Panc1 (cell line): ENCODE data around the gene LRRC43. TPM values are rescaled to one million over a fixed set of nuclear protein-coding genes. Genes with fewer than 3 reads are reported as not detected.

Experiments
- ATAC-seq: fragments of 200-7000 bp; cut with Tn5 transposase; 2 replicates; pipeline ENCODE4 v1.9.1; 2020; ENCODE audit warnings: mild to moderate bottlenecking, moderate library complexity
- Bru-seq: library from RNA; stranded (reverse); fragments of 400-500 nt; gene quantifications from one replicate; lab custom pipeline; 2021; lab: Mats Ljungman, UMichigan
- BruChase-seq, 2 experiments: library from RNA; stranded (reverse); fragments of 400-500 nt; gene quantifications; one replicate each; lab custom pipeline; 2021; lab: Mats Ljungman, UMichigan
- BruUV-seq: library from RNA; stranded (reverse); fragments of 400-500 nt; replicated peaks from 2 replicates; lab custom pipeline; 2021; lab: Mats Ljungman, UMichigan
- CTCF ChIA-PET: fragments of 300-600 bp; sonication (Branson Sonifier 250); formaldehyde crosslinking; loops from one replicate; lab custom pipeline; 2022; ENCODE audit warnings: antibody characterized with exemption; lab: Charles Lee
- POLR2A ChIA-PET: fragments of 300-600 bp; sonication (Branson Sonifier 250); formaldehyde crosslinking; loops from one replicate; lab custom pipeline; 2022; ENCODE audit warnings: antibody characterized with exemption; lab: Charles Lee
- DNase-seq: peaks from one replicate; pipeline ENCODE4 v3.0.0-alpha.2; 2010; ENCODE audit warnings: low read depth, low spot score
- H3K27ac ChIP-seq: 2 replicates; pipeline ENCODE4 v1.5.1; 2011; ENCODE audit warnings: mild to moderate bottlenecking, low read length, inconsistent platforms
- H3K27me3 ChIP-seq: fragments of 200-500 bp; sonication (Bioruptor generic); 2 replicates; pipeline ENCODE4 v1.6.0; 2014; ENCODE audit warnings: low read length, inconsistent platforms; ENCODE audit not compliant: control insufficient read depth, insufficient read depth
- H3K36me3 ChIP-seq: fragments of 200-500 bp; sonication (Bioruptor generic); 2 replicates; pipeline ENCODE4 v1.5.1; 2014; ENCODE audit warnings: inconsistent platforms, mild to moderate bottlenecking, low read length, moderate library complexity; ENCODE audit not compliant: control insufficient read depth, insufficient read depth
- H3K4me1 ChIP-seq: 2 replicates; pipeline ENCODE4 v1.5.1; 2011; ENCODE audit warnings: inconsistent platforms, mild to moderate bottlenecking, low read length, moderate library complexity; ENCODE audit not compliant: control insufficient read depth, insufficient read depth
- H3K4me3 ChIP-seq, 2 experiments: 2 replicates each; pipeline ENCODE4 v1.5.1; 2011 to 2012; ENCODE audit warnings: low read depth in 2 of 2, low read length in 2 of 2, mild to moderate bottlenecking in 2 of 2, inconsistent platforms in 1 of 2, moderate library complexity in 1 of 2
- H3K9me3 ChIP-seq: fragments of 200-500 bp; sonication (Bioruptor generic); 2 replicates; pipeline ENCODE4 v1.5.1; 2014; ENCODE audit warnings: low read depth, mild to moderate bottlenecking, inconsistent platforms, low read length, moderate library complexity; ENCODE audit not compliant: control insufficient read depth, insufficient read depth
- CTCF ChIP-seq: fragments of 450-650 bp; IDR thresholded peaks from 2 replicates; pipeline ENCODE4 v1.5.1; 2017; ENCODE audit warnings: mild to moderate bottlenecking
- POLR2AphosphoS5 ChIP-seq: IDR thresholded peaks from 2 replicates; pipeline ENCODE4 v1.6.1; 2012; ENCODE audit warnings: mild to moderate bottlenecking, low read depth, low read length, moderate library complexity
- SIN3A ChIP-seq: IDR thresholded peaks from 2 replicates; pipeline ENCODE4 v1.6.1; 2012; ENCODE audit warnings: low read depth, mild to moderate bottlenecking, low read length, moderate library complexity, borderline replicate concordance; ENCODE audit not compliant: insufficient read depth
- TCF7L2 ChIP-seq: IDR thresholded peaks from 2 replicates; pipeline ENCODE4 v1.6.1; 2011; ENCODE audit warnings: mild to moderate bottlenecking, low read depth, low read length, inconsistent platforms
- in situ Hi-C: cut with HindIII; loops from 2 replicates; pipeline ENCODE4 v1.10.0; 2016; ENCODE audit warnings: low sequenced_read_pairs, low pct_unique_long_range_greater_than_20kb
- intact Hi-C: fragments of 100-400 bp; cut with micrococcal nuclease; formaldehyde crosslinking; loops from one replicate; pipeline ENCODE4 v1.10.0; 2022; ENCODE audit not compliant: unreplicated experiment
- long read RNA-seq: library from polyadenylated mRNA; unstranded; transcript quantifications from one replicate; pipeline ENCODE4 v2.0.0, GENCODE V29; 2021; ENCODE audit not compliant: unreplicated experiment
- polyA plus RNA-seq: library from polyadenylated mRNA; unstranded; fragments of >200 nt; gene quantifications from one replicate; pipeline ENCODE4 v1.2.1, GENCODE V29; 2012; ENCODE audit warnings: missing spikeins; ENCODE audit not compliant: insufficient read length
- total RNA-seq: library from RNA; stranded (reverse); gene quantifications from one replicate; pipeline ENCODE4 v1.2.1, GENCODE V29; 2021; ENCODE audit not compliant: unreplicated experiment
- TF ChIP-seq, protein P1 (sequence below), 2 experiments: IDR thresholded peaks; 2 replicates each; pipeline ENCODE4 v1.6.1; 2011 to 2012; ENCODE audit warnings: low read depth in 2 of 2, control low read depth in 1 of 2, low read length in 1 of 2, mild to moderate bottlenecking in 1 of 2, moderate library complexity in 1 of 2; ENCODE audit not compliant: insufficient read depth in 1 of 2

LRRC43 gene, protein sequence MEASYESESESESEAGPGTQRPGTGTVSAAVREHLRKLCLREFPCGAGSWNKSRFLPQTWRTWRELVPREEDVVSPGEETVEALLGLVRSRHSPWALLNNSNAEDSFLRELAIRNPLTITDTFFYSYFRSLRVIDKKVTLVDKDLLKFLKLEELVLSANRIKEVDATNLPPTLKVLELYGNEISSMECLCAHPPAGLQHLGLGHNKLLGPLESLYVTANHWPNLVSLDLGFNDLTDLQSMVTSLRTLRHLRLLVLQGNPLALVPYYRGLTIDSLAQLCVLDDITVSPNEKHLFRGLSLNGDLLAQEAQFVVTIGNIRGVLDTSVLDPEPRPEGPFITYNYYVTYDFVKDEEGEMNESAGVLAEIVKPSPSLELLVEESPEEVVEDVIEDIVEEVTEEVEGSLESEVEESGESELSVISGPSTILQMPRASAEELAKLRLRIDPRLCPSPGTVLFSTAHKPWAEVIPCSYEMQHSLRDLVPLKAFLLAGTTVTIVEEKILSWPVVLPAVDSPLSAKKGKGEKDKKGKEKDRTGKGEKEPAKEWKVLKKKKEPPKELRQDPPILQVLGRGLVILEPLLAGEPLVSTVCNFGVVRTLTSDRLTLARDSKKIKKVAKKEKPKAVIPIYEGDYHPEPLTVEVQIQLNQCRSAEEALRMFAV
- 1.5 TPM for total RNA-seq
- polyA plus RNA-seq: 1.4 TPM
- Bru-seq, nascent RNA: percentile 25 among the genes with signal in this experiment
- percentile 34 among the genes with signal in this experiment for BruChase-seq, experiment 1, labeled RNA remaining after a 2-hour chase
- BruChase-seq, experiment 2, labeled RNA remaining after a 6-hour chase: percentile 37 among the genes with signal in this experiment
- long read RNA-seq: 0 reads

DNA sequence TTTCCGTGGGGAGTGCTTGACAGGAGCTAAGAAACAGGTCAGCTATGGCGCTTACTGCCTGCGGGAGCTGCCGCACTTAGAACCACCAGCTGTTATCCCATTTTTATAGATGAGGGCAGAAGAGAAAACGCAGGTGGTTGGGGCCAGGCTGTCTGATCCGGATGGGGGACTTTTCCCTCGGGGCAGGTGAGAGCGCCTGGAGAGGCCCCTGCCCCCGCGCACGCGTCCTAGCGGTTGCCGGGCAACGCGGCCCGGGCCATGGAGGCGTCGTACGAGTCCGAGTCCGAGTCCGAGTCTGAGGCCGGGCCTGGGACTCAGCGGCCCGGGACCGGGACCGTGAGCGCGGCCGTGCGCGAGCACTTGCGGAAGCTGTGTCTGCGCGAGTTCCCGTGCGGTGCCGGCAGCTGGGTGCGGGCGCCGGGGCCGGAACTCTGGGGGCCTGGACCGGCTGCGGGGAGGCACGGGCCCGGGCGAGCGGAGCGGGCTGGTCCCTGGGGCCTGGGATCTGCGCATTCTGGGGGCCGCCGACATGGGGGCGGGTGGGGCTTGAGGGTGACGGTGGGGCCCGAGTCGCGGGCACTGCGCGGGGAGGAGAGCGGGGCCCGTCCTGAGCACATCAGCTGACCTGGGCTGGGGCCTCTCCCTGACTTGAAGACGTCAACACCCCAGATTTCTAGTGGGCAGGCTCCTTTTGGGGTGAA is at the start of gene LRRC43:
TSS of gene LRRC43 (plus strand) at position 237 of the 701 bp plus-strand sequence. CDS start at position 259, 22 bp downstream.
- H3K27ac ChIP-seq: no peak within 1 kb of the TSS
- no peak for DNase-seq
- no peaks in the 10 kb centered on the region for H3K9me3 ChIP-seq
- peak within 1 kb of the TSS; percentile 41 to 48 for H3K4me3 ChIP-seq
- intact Hi-C loops (loop anchor here (10.0 kb wide), 1 partner anchor 128 kb away; no protein-coding TSS in a partner anchor), in situ Hi-C loops (no loop called here)
- H3K4me1 ChIP-seq: no peaks in the 10 kb centered on the region
- ChIA-PET CTCF (interaction anchor here (0.7 kb wide), 1 partner anchor 33 kb away, joined by 14 read pairs; no protein-coding TSS in a partner anchor), POLR2A (interaction anchor here (0.7 kb wide), 1 partner anchor 96 kb away, joined by 3 read pairs; no protein-coding TSS in a partner anchor)
- no peaks in the 10 kb centered on the region for H3K36me3 ChIP-seq
- ATAC-seq: peak; percentile 85
- no TSS peak for BruUV-seq
- H3K27me3 ChIP-seq: no peaks in the 10 kb centered on the region
- no peak for TF ChIP-seq SIN3A
- TF ChIP-seq, protein P1, sequence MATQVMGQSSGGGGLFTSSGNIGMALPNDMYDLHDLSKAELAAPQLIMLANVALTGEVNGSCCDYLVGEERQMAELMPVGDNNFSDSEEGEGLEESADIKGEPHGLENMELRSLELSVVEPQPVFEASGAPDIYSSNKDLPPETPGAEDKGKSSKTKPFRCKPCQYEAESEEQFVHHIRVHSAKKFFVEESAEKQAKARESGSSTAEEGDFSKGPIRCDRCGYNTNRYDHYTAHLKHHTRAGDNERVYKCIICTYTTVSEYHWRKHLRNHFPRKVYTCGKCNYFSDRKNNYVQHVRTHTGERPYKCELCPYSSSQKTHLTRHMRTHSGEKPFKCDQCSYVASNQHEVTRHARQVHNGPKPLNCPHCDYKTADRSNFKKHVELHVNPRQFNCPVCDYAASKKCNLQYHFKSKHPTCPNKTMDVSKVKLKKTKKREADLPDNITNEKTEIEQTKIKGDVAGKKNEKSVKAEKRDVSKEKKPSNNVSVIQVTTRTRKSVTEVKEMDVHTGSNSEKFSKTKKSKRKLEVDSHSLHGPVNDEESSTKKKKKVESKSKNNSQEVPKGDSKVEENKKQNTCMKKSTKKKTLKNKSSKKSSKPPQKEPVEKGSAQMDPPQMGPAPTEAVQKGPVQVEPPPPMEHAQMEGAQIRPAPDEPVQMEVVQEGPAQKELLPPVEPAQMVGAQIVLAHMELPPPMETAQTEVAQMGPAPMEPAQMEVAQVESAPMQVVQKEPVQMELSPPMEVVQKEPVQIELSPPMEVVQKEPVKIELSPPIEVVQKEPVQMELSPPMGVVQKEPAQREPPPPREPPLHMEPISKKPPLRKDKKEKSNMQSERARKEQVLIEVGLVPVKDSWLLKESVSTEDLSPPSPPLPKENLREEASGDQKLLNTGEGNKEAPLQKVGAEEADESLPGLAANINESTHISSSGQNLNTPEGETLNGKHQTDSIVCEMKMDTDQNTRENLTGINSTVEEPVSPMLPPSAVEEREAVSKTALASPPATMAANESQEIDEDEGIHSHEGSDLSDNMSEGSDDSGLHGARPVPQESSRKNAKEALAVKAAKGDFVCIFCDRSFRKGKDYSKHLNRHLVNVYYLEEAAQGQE (IDR thresholded peaks at IDR 0.05; ENCODE audit: insufficient read depth in 1 of 2, low read depth in 2 of 2, low read length in 1 of 2): no peak
- TF ChIP-seq POLR2AphosphoS5: no peak
- TF ChIP-seq TCF7L2: no peak
- no peak for TF ChIP-seq CTCF

- no peak overlapping the region for H3K4me3 ChIP-seq
- H3K27me3 ChIP-seq: no peaks in the 10 kb centered on the region
- no peak overlapping the region for H3K27ac ChIP-seq
- DNase-seq (no peak), ATAC-seq (no peak)
- in situ Hi-C loops (no loop called here), intact Hi-C loops (no loop called here)
- POLR2A ChIA-PET: no interaction called here
- no peak for TF ChIP-seq TCF7L2
- TF ChIP-seq, protein P1 (IDR thresholded peaks at IDR 0.05; ENCODE audit: insufficient read depth in 1 of 2, low read depth in 2 of 2, low read length in 1 of 2): no peak
- TF ChIP-seq POLR2AphosphoS5: no peak
- TF ChIP-seq CTCF: no peak
- no peak for TF ChIP-seq SIN3A
- H3K9me3 ChIP-seq: no peaks in the 10 kb centered on the region
- peaks cover 4% of the 10 kb centered on the region; the same call in 1 of the 2 replicates for H3K4me1 ChIP-seq
- CTCF ChIA-PET: no interaction called here
- BruUV-seq: TSS peak; percentile 23
- H3K36me3 ChIP-seq: peaks cover 12% of the 10 kb centered on the region
These were observed 49.6 kb upstream of the LRRC43 start for GRCh38 chr12:122133192-122133950.
